Stimulated activated CD4-positive, alpha-beta T cell treated with anti-CD3 and anti-CD28 coated beads, Interleukin-15, amount 100 ng/mL, for 1 hour (primary cell): ENCODE measurements around the gene MUC20.
"Not testable (repeated sequence)": the region's sequence is repeated elsewhere in the genome, so short reads cannot be mapped to it uniquely, and the experiment has no call there.

Experiments used
- DNase-seq, 2 donors: peaks; one replicate each; pipeline ENCODE4 v3.0.0-alpha.2; 2020; ENCODE audit warnings: low read depth in 1 of 2, low spot score in 1 of 2

The MUC20 gene

DNA sequence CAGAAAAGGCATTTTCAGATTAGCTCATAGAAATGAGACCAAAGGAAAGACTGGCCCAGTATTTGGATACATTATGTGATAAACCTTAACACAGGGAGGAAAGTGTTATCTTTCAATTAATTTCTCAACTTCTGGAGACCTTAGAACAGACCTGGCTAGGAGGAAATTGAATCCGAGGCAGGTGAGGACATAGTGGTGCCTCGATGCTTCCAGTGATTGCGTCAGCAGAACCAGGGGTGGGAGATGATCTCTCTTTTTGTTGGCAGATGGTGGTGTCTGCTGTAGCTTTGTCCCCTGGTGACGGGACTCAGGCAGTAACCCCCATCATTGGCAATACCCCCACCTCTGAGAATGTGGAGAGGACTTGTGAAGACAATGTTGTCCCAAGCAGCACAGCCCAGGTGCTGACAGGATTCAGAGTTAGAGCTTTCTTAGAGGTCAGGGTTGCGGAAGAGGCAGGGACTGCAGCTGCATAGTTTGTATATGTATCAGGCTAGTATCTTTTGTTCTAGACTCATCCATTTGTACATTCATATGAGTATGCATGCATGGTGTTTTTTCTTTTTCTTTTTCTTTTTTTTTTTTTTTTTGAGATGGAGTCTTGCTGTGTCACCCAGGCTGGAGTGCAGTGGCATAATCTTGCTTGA, 27.9 kb upstream of the MUC20 start:
- no peak for DNase-seq

DNA sequence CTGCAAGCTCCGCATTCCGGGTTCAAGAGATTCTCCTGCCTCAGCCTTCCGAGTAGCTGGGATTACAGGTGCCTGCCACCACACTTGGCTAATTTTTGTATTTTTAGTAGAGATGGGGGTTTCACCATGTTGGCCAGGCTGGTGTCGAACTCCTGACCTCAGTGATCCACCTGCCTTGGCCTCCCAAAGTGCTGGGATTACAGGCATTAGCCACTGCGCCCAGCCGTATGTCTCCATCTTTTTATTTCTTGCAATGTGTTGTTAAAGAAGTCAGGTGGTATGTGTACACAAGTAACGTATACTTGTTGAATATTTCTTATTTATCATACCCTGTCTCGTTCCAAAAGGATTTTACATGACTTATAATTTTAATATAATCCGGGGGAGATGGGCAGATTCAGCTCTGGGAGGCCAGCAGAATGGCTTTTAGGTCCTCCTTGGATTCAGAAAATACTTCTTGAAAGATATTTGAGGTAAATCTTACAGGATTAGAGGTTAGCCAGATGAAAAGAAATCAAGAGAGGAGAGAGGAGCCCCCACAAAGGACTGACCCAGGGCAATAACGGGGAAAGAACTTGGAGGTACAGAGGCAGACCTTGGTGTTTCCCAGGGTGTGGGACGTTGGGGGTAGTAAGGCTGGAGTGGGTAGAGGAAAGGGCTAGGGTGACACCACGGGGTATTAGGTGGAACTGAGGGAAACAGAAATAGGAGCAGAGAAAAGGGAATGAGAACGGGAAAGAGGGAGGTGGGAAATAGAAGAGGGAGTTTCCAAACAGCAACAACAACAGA, 27.2 kb upstream of the MUC20 start:
- no peak for DNase-seq

DNA sequence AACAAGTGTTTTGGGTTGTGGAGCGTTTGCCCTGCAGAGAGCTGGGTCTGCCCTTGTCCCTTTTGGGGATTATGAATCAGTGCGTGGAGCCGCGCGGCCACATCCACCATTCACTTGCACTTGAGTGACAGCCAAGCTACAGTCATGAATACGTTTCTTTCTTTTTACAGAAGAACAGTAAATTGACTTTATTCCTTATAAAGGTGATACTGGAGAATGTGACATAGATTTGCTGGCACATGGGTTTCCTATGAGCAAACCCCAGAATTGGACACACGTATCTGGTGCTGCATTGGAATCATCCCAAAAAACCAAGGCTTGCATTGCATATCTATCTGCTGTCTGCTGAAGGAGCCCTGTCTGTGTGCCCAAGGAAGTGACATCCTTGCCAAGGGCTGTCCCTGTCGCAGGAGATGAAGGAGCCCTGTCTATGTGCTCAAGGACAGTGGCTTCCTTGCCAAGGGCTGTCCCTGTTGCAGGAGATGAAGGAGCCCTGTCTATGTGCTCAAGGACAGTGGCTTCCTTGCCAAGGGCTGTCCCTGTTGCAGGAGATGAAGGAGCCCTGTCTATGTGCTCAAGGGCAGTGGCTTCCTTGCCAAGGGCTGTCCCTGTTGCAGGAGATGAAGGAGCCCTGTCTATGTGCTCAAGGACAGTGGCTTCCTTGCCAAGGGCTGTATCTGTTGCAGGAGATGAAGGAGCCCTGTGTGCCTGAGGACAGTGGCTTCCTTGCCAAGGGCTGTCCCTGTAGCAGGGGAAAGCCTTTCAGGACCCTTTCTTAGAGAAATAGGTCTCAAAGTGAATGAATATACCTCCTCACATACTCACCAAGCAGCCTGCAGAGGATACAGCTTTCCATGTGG, 26.3 kb upstream of the MUC20 start:
- not testable (repeated sequence) for DNase-seq

DNA sequence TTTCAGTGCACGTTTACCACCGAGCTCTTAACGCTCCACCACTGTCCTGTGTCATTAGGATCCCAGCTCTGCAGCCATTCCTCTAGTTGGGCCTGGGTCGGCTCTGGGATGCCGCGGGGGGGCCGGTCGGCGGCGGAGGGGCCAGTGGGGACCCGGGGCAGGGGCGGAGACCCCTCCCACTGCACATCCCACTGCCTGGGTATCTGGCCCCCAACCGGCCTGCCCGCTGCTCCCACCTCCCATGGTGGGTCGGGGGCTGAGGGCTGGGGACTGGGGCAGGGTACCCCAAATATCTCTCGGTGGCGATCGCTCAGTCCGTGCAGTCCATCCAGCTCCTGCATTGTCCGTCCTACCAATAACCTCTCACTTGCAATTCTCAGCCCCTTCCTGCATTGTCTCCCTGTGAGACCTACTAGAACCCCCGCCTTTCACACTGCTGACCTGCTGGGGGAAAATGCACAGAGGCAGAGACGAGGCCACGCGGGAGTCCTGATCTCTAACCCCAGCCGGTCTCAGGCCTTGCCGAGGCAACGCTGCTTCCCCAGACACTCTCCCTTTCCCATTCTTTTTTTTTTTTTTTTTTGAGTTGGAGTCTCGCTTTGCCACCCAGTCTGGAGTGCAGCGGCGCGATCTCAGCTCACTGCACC, 24.0 kb upstream of the MUC20 start:
- no peak for DNase-seq

DNA sequence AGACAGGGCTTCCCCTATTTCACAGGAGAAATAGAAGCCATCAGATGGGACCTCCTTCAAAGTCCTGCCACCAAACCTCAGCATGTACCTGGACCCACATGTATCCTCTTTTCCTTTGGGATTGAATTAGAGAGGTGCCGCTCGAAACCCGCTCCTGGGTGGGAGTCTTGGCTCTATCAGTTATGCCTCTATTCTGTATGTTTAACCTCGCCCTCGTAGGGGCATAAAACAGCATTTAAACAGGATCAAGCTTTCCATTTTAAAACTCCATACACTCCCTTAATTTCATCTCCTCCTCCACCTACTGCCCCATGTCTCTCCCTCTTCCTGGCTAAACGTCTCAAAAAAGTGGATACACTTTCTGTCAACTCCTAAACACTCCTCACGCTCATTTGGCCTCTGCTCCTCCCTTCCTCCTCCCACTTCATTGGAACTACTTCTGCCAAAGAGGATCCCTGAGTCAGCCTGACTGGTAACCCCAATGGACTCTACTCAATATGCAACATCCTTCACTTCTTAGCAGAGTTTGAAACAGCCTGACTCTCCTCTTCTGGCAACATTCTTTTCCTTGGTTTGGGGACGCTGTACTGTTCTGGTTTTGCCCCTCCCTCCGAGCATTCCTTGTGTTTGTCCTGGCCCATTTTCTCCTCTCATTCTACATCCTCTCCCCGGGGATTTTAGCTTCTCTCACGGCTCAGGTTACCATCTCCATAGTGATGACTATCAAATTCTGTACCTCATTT, 23.0 kb upstream of the MUC20 start:
- DNase-seq, result no peak

DNA sequence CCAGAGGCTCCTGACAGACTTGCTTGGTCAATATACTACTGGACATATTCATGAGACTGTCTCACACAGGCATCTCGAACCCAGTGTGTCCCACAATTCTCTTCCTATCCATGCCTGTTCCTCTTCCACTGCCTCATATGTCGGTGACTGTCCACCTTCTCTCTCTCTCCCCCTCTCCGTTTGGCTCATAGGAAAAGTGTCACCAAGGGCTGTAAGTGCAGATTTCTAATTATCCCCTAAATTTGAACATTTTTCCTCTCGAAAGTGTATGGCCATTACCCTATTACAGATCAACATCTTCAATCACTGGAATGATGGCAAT, 22.5 kb upstream of the MUC20 start:
- DNase-seq, result no peak

DNA sequence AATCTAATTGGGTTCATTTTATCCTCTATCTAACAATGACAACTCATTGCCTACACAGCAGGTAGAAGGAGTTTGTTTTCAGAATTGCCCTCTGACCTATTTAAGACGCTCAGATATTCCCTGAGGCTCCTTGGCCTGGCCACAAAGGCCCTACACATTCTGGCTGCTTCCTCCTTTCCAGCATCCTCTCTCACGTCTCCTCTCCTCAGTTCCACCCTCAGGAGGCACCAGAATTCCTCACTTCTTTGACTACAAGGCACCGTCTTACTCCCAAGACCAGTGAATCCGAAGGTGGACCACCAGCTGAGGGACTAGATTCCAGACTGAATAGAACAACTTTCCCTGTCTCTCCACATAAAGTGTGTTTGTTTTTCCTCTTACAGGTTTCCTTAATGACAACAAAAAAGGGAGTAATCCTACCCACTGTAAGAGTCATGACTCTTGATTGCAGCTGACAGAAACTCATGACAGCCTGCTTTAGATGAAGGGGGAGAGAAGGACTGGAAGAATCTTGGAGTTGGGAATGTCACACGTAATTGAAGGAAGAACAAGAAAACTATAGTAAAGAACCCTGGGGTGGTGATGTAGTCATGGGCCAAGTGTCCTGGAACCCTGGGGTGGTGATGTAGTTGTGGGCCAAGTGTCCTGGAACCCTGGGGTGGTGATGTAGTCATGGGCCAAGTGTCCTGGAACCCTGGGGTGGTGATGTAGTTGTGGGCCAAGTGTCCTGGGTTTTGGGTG, 22.0 kb upstream of the MUC20 start:
- DNase-seq, result no peak

DNA sequence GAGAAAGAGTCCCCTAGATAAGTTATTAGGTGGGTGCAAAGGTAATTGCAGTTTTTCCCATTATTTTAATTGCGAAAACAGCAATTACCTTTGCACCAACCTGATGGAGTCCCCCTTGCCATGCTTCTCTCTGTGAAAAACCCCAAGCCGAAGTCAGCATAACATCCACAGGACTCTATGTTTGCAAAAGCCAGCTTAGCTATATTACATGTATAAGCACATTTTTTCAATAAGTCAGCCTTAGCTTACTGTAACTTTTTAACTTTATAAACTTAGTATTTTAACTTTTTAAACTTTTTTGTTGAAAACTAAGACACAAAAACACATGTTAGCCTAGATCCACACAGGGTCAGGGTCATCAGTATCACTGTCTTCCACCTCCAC, 21.4 kb upstream of the MUC20 start:
- DNase-seq, result no peak

DNA sequence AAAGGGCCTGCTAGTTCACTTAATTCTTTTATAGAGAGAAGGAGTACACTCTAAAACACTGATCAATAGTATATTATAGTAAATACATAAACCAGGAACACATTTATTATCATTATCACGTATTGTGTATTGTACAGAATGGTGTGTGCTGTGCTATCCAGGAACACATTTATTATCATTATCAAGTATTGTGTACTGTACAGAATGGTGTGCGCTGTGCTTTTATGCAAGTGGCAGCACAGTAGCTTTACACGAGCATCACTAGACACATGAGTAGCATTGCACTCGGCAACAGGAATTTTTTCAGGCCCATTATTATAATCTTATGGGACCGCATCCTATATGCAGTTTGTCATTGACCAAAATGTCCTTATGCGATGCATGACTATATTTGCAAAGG, 20.9 kb upstream of the MUC20 start:
- no peak for DNase-seq

DNA sequence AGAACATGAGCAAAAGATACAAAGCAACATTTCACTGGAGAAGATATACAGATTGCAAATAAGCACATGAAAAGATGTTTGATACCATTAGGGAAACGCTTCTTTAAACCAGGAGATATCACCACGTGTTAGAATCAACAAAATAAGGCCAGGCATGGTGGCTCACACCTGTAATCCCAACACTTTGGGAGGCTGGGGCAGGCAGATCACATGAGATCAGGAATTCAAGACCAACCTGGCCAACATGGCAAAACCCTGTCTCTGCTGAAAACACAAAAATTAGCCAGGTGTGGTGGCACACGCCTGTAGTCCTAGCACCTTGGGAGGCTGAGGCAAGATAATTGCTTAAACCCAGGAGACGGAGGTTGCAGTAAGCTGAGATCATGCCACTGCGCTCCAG, 20.5 kb upstream of the MUC20 start:
- DNase-seq, result no peak

DNA sequence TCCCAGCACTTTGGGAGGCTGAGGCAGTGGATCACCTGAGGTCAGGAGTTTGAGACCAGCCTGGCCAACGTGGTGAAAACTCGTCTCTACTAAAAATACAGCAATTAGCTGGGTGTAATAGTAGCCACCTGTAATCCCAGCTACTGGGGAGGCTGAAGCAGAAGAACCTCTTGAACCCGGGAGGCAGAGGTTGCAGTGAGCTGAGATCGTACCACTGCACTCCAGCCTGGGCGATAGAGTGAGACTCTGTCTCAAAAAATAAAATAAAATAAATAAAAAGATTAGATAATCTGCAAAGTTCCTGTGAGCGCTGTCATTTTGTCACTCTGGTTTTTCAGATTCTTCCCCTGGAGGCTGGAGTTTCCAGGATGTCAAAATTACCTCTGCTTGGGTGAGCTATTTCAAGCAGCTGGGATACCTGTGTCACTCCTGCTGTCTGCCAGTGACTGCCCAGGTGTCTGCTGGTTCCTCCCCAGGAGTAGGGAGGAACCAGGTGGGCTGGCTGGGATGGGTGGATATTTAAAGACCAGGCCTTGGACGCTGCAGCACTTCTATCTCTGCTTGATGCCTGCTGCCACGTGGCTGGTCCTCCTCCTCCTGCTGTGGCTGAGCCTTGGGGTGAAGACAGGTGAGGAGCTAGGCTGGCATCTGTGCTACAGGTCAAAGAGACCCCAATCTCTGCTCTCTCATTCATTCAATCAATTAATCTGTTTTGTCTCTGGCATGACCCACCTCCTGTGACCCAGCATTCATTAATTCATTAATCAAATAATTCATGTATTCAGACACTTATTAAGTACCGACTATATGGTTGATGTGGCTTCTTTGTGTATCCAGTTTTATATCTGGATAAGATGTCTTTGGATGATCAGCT, 19.5 kb upstream of the MUC20 start:
- no peak for DNase-seq

DNA sequence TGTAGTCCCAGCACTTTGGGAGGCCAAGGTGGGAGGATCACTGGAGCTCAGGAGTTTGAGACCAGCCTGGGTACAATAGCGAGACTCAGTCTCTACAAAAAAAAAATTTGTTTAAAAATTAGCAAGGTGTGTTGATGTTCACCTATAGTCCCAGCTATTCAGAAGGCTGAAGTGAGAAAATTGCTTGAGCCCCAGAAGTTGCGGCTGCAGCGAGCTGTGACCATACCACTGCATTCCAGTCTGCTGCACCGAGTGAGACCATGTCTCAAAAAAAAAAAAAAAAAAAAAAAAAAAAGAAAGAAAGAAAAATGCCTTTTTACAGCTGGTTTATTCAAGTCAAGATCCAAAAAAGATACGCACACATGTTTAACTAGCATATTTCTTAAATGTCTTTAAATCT, 17.0 kb upstream of the MUC20 start:
- no peak for DNase-seq

DNA sequence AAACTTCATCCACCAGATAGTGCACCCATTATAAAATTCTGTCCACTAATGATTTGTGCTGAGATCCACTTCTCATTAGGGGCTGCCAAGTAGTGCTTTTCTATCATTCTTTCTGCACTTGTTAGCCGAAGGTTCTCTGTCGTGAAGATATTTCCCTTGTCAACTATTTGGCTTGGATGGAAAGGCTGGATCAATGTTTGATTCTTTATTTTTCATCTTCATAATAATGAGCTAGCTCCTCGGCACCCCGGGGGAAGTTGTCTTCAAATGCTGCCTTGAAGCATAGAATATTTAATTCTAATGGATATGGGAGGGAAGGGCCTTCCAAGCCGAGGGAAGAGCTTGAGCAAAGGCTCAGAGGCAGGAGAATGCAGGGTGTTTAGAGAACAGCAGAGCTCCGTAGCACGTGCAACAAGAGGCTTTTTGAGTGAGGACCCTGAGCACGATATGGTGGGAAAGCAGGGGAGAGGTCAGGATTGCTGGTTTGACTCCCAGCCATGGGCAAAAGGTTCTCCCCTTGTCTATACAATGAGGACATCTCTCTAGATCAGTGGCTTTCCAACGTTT, 16.3 kb upstream of the MUC20 start:
- no peak for DNase-seq

DNA sequence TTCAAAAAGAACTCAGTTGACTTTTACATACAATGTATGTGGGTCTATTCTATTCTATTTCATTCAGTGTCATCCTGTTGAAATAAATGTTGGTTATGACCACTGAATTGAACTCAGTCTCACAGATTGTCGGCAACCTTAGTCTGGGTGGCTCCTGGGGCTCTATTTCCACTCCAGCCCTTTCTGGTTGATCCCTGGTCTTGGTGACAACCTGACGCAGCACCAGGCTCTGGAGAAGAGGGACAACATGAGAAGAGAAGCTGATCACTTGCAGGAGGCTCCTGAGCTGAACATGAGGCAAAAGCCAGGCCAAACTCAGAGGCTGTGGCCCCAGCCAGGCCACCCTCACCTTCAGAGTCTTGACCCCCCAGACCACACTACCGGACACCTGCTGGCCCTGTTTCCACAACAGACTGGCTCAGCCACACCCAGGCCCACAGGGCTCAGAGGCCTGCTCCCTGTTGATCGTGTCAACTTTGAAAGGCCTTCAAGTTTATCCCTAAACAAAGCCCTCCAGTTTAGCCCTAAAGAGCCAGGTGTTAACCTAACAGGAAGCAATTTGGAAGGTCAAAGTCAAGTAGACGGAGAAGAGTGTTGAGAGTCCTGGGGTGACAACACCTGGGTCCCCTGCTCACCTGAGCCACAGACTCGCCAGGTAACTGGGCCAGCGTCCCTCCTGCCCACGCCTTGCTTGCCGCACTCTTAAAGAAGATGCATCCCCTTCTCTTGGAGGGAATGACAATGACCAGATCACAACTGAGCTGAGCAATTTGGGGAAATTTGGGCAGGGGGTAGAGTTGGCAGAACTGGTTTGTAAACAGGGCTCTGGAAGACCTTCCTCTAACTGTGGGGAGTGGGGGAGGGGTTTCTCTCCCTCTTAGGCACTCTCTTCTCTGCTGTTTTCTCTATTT, 15.4 kb upstream of the MUC20 start:
- no peak for DNase-seq

DNA sequence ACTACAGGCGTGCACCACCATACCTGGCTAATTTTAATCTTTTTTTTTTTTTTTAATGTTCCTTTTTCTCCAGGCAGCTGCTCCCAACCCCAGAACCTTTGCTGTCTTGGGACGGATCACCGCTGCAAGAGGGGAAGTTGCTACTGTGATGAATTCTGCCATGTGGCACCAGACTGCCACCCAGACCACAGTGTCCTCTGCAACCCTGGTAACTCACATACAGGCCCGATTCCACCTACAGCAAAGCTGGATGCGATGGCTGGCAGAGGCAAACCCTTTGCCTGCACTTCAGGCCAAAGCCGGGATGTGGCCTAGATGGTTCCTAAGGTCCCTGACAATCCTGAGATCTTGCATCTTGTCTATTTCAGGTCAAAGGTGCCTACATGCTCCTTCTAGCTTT, 12.7 kb upstream of the MUC20 start:
- DNase-seq, result no peak

DNA sequence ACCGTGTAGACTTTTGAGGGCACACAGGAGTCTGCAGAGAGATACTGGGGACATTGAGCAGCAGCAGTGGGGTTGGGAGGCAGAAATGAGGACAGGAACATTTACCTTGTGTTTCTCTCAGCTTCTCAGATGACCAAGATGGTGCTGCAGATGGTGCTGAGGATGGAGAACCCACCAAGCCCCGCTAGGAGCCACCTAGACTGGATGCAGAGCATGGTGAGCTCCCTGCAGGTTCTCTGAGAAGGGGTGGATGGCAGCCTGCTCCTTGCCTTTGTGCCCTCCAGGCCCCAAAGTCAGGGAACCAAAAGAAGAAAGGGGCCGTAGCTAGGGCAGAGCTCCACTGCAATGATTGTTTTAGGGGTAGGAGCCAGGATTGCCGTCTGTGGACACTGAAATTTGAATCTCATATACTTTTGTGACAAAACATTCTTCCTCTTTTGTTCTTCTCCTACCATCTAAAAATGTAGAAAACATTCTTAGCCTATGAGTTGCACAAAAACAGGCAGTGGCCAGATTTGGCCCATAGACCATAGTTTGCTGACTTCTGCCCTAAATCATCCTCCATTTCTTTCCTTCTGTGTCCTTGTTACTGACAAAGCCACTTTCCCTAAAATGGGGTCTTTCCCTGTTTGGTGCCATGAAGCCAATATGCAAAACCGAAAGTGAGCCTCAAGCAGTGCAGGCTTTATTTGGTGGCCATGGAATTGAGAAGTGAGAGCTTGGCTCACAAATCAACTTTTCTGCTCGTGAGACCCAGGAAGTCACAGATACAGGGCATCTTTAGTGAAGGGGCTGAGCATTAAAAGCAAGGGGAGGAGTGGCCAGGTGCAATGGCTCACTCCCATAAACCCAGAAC, 11.9 kb upstream of the MUC20 start:
- no peak for DNase-seq

DNA sequence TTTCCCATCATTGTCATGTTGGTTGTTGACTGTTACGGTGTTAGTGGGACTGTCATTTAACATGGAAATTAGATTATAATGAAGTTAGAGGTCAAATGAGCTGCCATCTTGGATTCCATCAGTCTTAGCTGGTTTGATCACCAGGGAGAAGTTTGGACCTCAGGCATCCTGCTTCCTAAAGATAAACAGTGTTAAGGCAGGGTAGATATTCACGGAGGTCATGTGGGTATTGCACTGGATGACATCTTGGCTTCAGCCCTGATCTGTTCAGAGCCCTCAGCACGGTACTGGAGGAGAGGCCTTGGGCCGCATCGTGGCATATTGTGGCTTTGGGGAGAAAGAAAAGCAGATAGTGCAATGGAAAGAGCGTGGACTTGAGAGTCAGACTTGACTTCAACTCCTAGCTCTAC, 11.1 kb upstream of the MUC20 start:
- DNase-seq, result no peak
